ENCODE data around the gene KCNN4. TPM values are rescaled to one million over a fixed set of nuclear protein-coding genes. Genes with fewer than 3 reads are reported as not detected.

Gene KCNN4
- total RNA-seq, 4 donors from 2014 or later, result 26.5 to 72.2 (median 37.4) TPM; not detected in 1

- in situ Hi-C loops (cut with MboI; ENCODE audit: low pct_ligation_motif_present in 1 of 4, low pct_unique_long_range_greater_than_20kb in 1 of 4, low sequenced_read_pairs in 3 of 4) (no loop called here), intact Hi-C loops (cut with DNase I; ENCODE audit: low total_unique reads) (no loop called here)
- H3K36me3 ChIP-seq, result no peaks in the 10 kb centered on the region
- peaks cover 6% of the 10 kb centered on the region for H3K27me3 ChIP-seq
- WGBS, 2 donors (ENCODE audit: low coverage in 1 of 2), result 70% methylated on average over 5 of the region's 5 CpGs; no CpG with 5 or more reads in 1 of the 2 donors
- TF ChIP-seq POLR2AphosphoS5 (IDR thresholded peaks at IDR 0.05) (no peak), POLR2A (IDR thresholded peaks at IDR 0.05) (no peak), CTCF (IDR thresholded peaks at IDR 0.05) (no peak), EP300 (IDR thresholded peaks at IDR 0.05; ENCODE audit: low read depth) (no peak)
- H3K9me3 ChIP-seq, result no peaks in the 10 kb centered on the region
- no peak overlapping the region for H3K27ac ChIP-seq
- no peak for DNase-seq
- peak overlapping the region in 3 of 4 donors; percentile 24 to 58 (median 41) for H3K4me3 ChIP-seq
- H3K4me1 ChIP-seq, result peaks cover 0 to 16% (median 14%) of the 10 kb centered on the region in 4 donors
These were observed 17.3 kb upstream of the KCNN4 start for GRCh38 chr19:43798026-43798545.

- Histone ChIP-seq H3K27ac (no peak overlapping the region), H3K27me3 (peaks cover 6% of the 10 kb centered on the region), H3K36me3 (no peaks in the 10 kb centered on the region), H3K9me3 (no peaks in the 10 kb centered on the region), H3K4me3 (no peak overlapping the region), H3K4me1 (peaks cover 0 to 16% (median 14%) of the 10 kb centered on the region in 4 donors)
- no peak for TF ChIP-seq POLR2AphosphoS5 (IDR thresholded peaks at IDR 0.05)
- no peak for TF ChIP-seq POLR2A (IDR thresholded peaks at IDR 0.05)
- no peak for TF ChIP-seq CTCF (IDR thresholded peaks at IDR 0.05)
- TF ChIP-seq EP300 (IDR thresholded peaks at IDR 0.05; ENCODE audit: low read depth), result no peak
- in situ Hi-C loops (cut with MboI; ENCODE audit: low pct_ligation_motif_present in 1 of 4, low pct_unique_long_range_greater_than_20kb in 1 of 4, low sequenced_read_pairs in 3 of 4), result no loop called here
- intact Hi-C loops (cut with DNase I; ENCODE audit: low total_unique reads), result no loop called here
- 84% methylated on average over 7 of the region's 7 CpGs; no CpG with 5 or more reads in 1 of the 2 donors for WGBS, 2 donors (ENCODE audit: low coverage in 1 of 2)
- DNase-seq, result no peak
These were observed 16.8 kb upstream of the KCNN4 start for GRCh38 chr19:43797556-43797955.

- Histone ChIP-seq H3K4me1 (peaks cover 0 to 16% (median 14%) of the 10 kb centered on the region in 4 donors), H3K27ac (no peak overlapping the region), H3K27me3 (peaks cover 6% of the 10 kb centered on the region), H3K9me3 (no peaks in the 10 kb centered on the region), H3K36me3 (no peaks in the 10 kb centered on the region), H3K4me3 (no peak overlapping the region)
- TF ChIP-seq EP300 (IDR thresholded peaks at IDR 0.05; ENCODE audit: low read depth), result no peak
- TF ChIP-seq CTCF (IDR thresholded peaks at IDR 0.05), result no peak
- no peak for TF ChIP-seq POLR2AphosphoS5 (IDR thresholded peaks at IDR 0.05)
- no peak for TF ChIP-seq POLR2A (IDR thresholded peaks at IDR 0.05)
- DNase-seq, result no peak
- in situ Hi-C loops (cut with MboI; ENCODE audit: low pct_ligation_motif_present in 1 of 4, low pct_unique_long_range_greater_than_20kb in 1 of 4, low sequenced_read_pairs in 3 of 4) (no loop called here), intact Hi-C loops (cut with DNase I; ENCODE audit: low total_unique reads) (no loop called here)
- 49% methylated on average over 6 of the region's 6 CpGs; no CpG with 5 or more reads in 1 of the 2 donors for WGBS, 2 donors (ENCODE audit: low coverage in 1 of 2)
These were observed 16.3 kb upstream of the KCNN4 start for GRCh38 chr19:43797118-43797517.

- 36 to 50% methylated on average over 1 to 3 of the region's 3 CpGs for WGBS, 2 donors (ENCODE audit: low coverage in 1 of 2)
- in situ Hi-C loops (cut with MboI; ENCODE audit: low pct_ligation_motif_present in 1 of 4, low pct_unique_long_range_greater_than_20kb in 1 of 4, low sequenced_read_pairs in 3 of 4) (no loop called here), intact Hi-C loops (cut with DNase I; ENCODE audit: low total_unique reads) (no loop called here)
- H3K4me3 ChIP-seq, result no peak overlapping the region
- no peaks in the 10 kb centered on the region for H3K4me1 ChIP-seq
- TF ChIP-seq POLR2A (IDR thresholded peaks at IDR 0.05) (no peak), EP300 (IDR thresholded peaks at IDR 0.05; ENCODE audit: low read depth) (no peak), CTCF (IDR thresholded peaks at IDR 0.05) (no peak), POLR2AphosphoS5 (IDR thresholded peaks at IDR 0.05) (no peak)
- no peak for DNase-seq
- H3K9me3 ChIP-seq, result no peaks in the 10 kb centered on the region
- peaks cover 6% of the 10 kb centered on the region for H3K27me3 ChIP-seq
- H3K27ac ChIP-seq, result no peak overlapping the region
- H3K36me3 ChIP-seq, result no peaks in the 10 kb centered on the region
These were observed 9.8 kb upstream of the KCNN4 start for GRCh38 chr19:43790587-43790986.

Data from transverse colon (tissue), 4 donors.